GM19239 (cell line): ENCODE data around the gene TRIM40.
"Not testable (repeated sequence)": the region's sequence is repeated elsewhere in the genome, so short reads cannot be mapped to it uniquely, and the experiment has no call there.

Experiments
- DNase-seq: peaks from one replicate; pipeline ENCODE4 v3.0.0; 2011; ENCODE audit warnings: low spot score; ENCODE audit not compliant: insufficient read length
- FAIRE-seq: peaks from 2 replicates; lab custom pipeline; 2011; peaks lifted over from hg19 to GRCh38; lab: Jason Lieb, UNC

Gene TRIM40

DNA sequence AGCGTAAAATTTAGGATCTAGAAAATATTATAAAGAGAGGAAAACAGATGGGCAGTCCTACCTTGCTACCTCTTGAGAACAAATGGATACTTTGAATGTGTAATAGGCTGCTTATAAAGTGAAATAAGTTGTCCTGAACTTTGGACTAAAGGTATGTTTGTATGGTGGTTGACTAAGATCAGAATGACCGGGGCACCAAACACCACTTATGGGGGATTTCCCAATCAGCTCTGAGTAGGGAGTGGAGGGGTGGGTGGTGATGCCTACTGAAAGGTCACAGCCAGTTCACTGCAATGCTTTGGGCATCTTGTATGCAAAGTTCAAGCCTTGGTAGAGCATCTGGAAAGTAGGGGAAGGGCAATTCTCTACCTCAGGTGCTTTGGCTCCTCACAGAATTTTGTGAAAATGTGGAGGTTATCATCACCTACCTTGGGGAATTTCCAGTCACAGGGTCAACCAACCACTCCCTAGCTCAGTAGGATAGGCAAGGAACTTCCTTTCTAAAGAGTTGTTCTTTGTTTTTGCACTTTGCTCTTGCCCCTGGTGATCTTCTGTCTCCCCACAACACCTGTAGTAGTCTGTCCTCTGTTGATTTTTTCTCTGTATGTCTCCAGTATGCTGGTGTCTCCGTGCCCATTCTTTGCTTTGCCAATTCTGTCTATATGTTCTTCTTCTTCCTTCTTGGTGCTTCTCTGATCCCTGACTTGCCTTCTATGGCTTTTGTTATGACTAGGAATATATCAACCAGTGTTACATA lies 22.8 kb upstream of the TRIM40 start, which contains the start of gene TRIM31:
TSS of gene TRIM31 (minus strand) at position 88 of the 757 bp plus-strand sequence. CDS start 285 bp downstream, outside the sequence.
- DNase-seq (no peak), FAIRE-seq (peak; percentile 88)

GRCh38 chr6:30113841-30114240 lies 22.1 kb upstream of the TRIM40 start:
- DNase-seq: no peak
- FAIRE-seq: peak; percentile 56

- no peak for DNase-seq
Observed at GRCh38 chr6:30116724-30117123, 19.2 kb upstream of the TRIM40 start.

DNA sequence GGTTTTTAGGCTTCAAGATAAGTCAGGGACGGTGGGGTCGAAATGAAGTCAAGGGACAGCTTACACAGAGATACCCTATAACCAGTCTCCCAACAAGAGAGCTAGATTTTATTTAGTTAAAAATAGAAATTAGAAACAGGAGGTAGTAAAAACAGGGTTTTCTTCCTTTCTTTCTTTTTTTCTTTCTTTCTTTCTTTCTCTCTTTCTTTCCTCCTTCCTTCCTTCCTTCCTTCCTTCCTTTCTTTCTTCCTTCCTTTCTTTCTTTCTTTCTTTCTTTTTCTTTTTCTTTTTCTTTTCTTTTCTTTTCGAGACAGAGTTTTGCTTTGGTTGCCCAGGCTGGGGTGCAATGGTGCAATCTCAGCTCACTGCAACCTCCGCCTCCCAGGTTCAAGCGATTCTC lies 17.2 kb upstream of the TRIM40 start:
- not testable (repeated sequence) for FAIRE-seq, DNase-seq

More at GRCh38 chr6:30116724-30117123, 19.2 kb upstream of the TRIM40 start:
- FAIRE-seq: no peak

DNA sequence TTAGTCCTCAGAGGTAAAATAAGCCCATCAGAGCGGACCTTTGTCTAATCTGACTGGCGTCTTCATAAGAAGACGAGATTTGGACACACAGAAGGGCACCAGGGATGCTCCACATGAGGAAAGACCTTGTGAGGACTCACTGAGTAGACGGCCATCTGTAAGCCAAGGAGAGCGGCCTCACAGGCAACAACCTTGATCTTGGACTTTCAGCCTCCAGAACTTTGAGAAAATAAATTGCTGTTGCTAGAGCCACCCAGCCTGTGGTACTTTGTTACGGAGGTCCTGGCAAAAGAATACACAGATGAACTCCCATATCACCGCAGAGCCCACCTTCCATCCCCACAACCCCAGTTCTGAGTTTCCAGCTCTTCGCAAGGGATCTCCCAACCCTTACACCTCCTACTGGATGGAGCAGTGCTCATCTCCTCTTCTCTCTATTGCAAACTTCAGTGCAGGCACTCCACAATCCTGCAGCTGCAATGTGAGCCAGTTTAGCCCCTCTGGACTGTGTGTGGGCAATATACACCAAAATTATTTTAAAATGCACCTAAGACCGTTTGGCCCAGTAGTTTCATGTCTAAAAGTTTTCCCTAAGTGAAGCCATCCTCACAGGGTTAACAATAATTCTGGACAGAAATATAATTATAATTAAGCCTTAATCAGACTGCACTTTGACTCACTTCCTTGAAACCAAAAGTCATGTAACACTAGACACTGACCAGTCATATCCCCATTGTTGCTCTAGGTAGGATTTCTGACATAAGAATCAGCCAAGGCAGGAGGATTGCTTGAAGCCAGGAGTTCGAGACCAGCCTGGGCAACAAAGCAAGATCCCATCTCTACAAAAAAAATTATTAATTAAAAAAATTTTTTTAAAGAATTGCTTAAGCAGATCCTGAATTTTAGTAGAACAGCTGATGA lies 14.2 kb upstream of the TRIM40 start:
- DNase-seq (no peak), FAIRE-seq (no peak)

DNA sequence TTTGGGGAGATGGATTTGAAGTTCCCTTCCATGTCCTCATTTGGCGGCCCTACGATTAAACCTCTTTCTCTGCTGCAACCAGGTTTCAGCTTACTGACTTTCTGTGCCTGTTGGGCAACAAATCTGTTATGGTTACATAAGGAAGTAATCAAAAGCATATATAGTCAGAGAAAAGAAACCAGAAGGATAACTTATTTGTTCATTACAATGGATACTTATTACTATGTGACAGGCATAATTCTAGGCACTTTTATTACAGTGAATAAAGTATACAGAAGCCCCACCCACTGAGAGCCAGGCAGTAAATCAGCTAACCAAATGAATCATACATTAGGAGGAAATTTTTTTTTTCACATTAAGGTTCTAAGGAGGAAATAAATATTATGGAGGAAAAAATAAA lies 13.4 kb upstream of the TRIM40 start:
- FAIRE-seq (no peak), DNase-seq (no peak)

DNA sequence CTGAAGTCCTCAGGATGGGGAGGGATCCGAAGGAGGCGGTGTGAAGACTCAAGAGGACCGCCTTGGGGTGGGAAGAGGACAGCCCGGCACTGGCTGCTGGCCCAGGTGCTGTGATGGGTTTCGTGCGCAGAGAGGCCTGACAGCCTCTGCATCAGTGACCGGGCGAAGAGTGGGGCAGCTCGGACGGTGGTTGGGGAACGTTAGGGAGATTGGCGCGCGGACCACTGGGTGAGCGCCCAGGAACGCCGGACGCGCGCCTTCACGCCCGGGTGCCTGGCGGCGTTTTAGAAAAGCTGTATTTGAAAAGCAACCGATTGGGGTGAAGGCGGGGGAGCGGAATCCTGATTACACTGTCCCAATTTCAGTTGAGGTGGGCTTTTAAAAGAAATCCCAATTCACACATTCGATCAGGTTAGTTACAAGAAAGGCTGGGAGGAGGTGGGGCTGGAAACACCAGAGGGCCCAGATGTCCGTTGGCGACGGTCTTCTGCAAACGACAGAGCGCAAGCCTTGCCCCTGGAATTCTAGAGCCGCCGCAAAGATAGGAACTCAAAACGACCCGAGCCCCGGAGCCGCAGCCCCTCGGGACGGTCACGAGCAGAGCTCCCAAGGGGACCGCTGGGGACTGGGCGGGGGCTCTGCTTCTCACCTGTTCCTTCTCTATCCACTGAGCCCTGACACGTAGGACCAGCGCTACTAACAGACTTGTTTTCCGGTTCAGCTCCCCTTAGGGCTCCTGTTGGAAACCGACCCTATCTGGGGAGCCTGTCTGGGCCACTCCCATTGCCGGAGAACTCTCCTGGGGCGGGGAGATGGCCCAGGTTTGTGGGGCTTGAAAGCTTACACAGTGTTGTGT lies 8.5 kb upstream of the TRIM40 start:
- no peak for DNase-seq
- no peak for FAIRE-seq

GRCh38 chr6:30129265-30130178 lies 6.4 kb upstream of the TRIM40 start:
- DNase-seq (no peak), FAIRE-seq (no peak)

GRCh38 chr6:30130179-30130679 lies 5.7 kb upstream of the TRIM40 start:
- peak; percentile 26 for FAIRE-seq
- no peak for DNase-seq

DNA sequence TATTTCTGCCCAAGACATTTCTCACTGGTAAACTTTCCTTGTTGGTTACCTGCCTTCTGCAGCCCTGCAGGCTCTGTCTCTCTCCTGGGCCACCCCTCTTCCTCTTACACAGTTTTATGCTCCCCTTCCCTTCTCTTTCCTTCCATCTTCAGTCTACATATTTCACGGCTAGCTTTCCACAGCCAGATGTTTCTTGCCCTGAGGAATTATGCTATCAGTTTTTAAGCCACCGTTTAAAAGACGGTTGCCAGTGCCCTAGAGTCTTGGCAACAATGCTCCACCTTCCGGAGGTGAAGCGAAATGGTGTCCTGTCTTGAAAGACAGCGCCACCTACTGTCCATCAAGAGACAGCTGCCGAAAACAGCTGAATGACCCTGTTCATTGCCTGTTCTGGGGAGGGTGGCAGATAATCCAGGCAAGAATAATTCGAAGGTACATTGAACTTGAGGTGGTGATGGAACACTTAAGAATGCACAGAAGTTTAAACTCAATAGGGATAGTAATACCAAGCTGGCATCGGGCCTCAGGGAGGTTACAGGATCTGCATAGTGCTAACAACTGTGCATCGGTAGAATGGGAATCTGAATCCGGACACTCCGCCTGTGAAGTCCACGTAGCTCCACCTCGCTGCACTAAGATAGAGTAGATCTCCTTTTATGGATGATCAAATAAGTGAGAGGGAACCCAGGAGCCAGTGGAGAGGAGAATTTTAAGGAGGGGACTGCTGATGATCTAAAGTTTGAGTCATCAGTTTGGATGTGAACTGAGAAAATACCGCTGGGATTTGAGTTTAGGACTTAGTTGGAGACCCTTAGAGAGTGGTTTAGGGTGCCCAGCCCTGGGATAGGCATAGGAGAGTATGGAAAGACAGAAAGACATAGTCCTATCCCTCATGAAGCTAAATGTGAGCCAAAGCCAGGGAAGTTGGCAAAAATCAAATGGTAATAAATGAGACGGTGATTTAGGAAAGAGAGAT lies 4.8 kb upstream of the TRIM40 start:
- FAIRE-seq: peak; percentile 96
- DNase-seq: peak; percentile 87

DNA sequence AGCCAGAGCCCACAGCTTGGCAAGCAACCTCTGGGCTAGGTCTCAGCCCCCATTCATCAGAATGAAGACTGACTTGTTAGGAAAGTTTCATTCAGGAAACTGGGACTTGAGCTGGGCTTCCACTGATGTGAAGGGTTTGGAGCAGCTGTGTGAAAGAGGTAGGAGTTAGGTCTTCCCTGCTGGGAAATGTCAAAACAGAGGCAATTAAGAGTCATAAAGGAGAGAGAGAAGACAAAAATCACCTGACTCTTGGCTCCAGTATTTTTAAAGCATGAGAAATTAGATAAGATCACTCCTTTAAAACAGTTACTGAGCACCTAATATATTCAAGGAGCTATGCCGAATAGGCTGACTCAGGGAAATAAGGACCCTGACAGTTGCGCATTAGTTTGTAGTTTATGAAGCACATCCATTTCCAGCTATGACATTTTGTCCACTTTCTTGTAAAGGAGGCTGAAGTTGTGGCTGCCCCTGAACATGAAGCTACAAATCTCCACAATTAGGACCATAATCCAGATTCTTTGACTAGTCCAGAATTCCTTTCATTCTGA lies 3.9 kb upstream of the TRIM40 start:
- no peak for DNase-seq
- FAIRE-seq: no peak

- no peak for DNase-seq
- no peak for FAIRE-seq
Observed at GRCh38 chr6:30135147-30135546, 793 bp upstream of the TRIM40 start.

- no peak for DNase-seq
- no peak for FAIRE-seq
Observed at GRCh38 chr6:30136570-30137286, 788 bp downstream of the TRIM40 start.

DNA sequence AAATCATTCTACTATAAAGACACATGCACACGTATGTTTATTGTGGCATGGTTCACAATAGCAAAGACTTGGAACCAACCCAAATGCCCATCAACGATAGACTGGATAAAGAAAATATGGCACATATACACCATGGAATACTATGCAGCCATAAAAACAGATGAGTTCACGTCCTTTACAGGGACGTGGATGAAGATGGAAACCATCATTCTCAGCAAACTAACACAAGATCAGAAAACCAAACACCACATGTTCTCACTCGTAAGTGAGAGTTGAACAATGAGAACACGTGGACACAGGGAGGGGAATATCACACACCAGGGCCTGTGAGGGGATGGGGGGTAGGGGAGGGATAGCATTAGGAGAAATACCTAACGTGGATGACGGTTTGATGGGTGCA lies 4.3 kb downstream of the TRIM40 start:
- not testable (repeated sequence) for FAIRE-seq, DNase-seq

DNA sequence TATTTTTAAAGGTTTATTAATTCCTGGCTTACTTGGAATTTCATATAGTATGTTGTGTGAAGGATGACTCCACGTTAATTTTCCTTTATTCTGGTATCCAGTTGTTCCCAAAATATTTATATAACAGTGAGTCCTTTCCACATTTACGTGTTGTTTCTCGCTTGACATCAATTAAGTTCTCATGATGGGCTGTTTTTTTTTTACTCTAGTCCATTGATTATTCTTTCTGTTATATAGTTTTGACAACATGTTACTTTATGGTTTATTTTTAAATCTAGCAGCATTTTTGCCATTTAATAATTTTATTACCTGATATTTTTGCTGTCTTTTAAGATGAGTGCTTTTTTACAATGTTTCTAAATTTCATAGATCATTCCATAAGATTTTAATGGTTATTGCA lies 6.7 kb downstream of the TRIM40 start:
- DNase-seq (no peak), FAIRE-seq (no peak)

DNA sequence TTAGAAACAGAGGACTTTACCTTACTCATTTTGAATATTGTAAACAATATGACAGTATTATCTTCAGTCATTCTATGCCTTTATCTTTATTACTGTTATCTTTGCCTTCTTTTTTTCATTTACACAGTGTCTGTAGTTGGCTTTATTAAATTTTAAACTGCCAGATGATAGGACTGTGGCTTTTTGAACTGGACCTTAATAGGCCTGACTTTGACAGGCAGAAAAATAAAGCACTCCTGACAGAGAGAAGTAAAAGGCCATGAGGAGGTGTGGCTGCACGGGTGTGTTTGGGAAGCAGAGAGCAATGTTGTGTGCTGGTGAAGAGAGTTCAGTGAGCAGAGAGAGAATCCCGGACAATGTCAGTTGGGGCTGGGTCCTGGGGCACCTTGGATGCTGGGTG lies 7.8 kb downstream of the TRIM40 start:
- no peak for DNase-seq
- no peak for FAIRE-seq

DNA sequence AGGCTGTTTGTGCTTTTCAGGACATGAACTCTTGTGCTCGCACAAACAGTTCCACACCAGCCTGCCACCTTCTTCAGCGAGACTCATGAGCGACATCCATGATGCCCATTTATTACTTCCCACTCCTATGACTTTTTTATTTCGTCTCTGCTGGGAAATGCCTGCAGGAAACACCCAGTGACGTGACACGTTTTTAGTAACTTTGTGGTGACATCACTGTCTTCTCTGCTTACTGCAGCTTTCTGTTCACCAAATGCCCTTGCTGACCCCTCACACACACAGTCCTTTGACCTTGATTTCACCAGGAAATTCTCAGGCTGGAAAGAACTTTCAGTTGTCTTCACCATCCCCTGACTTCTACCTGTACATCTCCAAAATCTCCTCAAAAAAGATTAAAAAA lies 8.9 kb downstream of the TRIM40 start:
- FAIRE-seq: no peak
- no peak for DNase-seq
